Lower leg skin (tissue), 3 donors: Measurements from ENCODE around the gene C4B.
"Not testable (repeated sequence)": the region's sequence is repeated elsewhere in the genome, so short reads cannot be mapped to it uniquely, and the experiment has no call there.

Experiments
- CTCF ChIP-seq, 3 donors: fragments of 450-650 bp; IDR thresholded peaks; one replicate each; pipeline ENCODE4 v1.5.1; 2016; ENCODE audit warnings: antibody characterized with exemption in 3 of 3, mild to moderate bottlenecking in 3 of 3, moderate library complexity in 2 of 3
- POLR2A ChIP-seq, 2 donors: fragments of 450-650 bp; IDR thresholded peaks; one replicate each; pipeline ENCODE4 v1.6.1; 2016 to 2017; ENCODE audit warnings: antibody characterized with exemption in 2 of 2, mild to moderate bottlenecking in 1 of 2, moderate library complexity in 1 of 2

DNA sequence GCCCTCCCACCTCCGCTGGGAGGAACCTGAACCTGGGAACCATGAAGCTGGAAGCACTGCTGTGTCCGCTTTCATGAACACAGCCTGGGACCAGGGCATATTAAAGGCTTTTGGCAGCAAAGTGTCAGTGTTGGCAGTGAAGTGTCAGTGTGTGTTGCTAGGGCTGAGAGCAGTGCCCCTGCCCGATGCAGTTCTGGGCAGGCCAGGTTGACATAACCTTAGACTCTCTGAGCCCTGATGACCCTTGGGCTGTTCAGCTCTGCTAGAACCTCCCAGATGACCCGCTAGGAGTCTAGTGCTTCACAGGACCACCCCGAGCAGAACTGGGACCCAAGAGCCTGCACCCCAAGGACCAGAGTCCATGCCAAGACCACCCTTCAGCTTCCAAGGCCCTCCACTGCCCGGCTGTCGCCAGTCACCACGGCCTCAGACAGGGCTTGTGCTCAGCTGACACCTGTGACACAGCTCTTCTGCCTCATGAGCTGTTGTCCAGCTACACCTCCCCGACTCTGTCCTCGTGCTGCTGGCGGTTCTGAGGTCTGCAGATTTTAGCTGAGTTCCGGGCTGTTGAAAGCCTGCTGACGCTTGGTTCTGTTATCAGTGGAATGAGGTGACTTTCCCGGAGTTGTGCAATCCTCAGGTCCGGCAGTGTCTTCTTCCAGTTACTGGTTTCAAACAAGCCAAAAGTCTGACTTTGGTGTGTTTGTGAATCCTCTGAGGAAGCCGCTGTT is 20.9 kb downstream of the C4B start:
- not testable (repeated sequence) for TF ChIP-seq CTCF, POLR2A (IDR thresholded peaks at IDR 0.05)
